ENCODE results near the gene RGS5.
"Not testable (repeated sequence)": the region's sequence is repeated elsewhere in the genome, so short reads cannot be mapped to it uniquely, and the experiment has no call there.

RGS5 gene
- long read RNA-seq, partial matches to known transcripts, result 0 of 1 reads
- long read RNA-seq, other reads (novel, unspliced or antisense), result 1 of 1 reads

GRCh38 chr1:163202833-163203451 is at the start of gene RGS5:
Gene RGS5 (minus strand): TSS chr1:163202916. CDS start chr1:163202835, 81 bp downstream.
- Histone ChIP-seq H3K27me3 (ENCODE audit: insufficient read depth, poor library complexity, severe bottlenecking) (no peaks in the 10 kb centered on the region), H3K4me3 (replicated peaks; ENCODE audit: insufficient read depth, low read length) (no peak within 1 kb of the TSS), H3K27ac (replicated peaks) (no peak within 1 kb of the TSS)
- TF ChIP-seq POLR2AphosphoS5 (IDR thresholded peaks at IDR 0.05; ENCODE audit: low read depth) (no peak), SPI1 (IDR thresholded peaks at IDR 0.05; ENCODE audit: borderline replicate concordance, low read depth) (no peak), REST (IDR thresholded peaks at IDR 0.05; ENCODE audit: insufficient replicate concordance, low read depth) (no peak), GABPA (IDR thresholded peaks at IDR 0.05; ENCODE audit: low read depth) (no peak)
- no peak for DNase-seq (ENCODE audit: low read depth in 1 of 2, low spot score in 1 of 2)

- no peak for TF ChIP-seq SPI1 (IDR thresholded peaks at IDR 0.05; ENCODE audit: borderline replicate concordance, low read depth)
- no peak for TF ChIP-seq POLR2AphosphoS5 (IDR thresholded peaks at IDR 0.05; ENCODE audit: low read depth)
- TF ChIP-seq GABPA (IDR thresholded peaks at IDR 0.05; ENCODE audit: low read depth), result no peak
- DNase-seq (ENCODE audit: low read depth in 1 of 2, low spot score in 1 of 2), result no peak
- no peak overlapping the region for H3K4me3 ChIP-seq (replicated peaks; ENCODE audit: insufficient read depth, low read length)
Measured at GRCh38 chr1:163250382-163250974, 47.8 kb upstream of the RGS5 start.

GRCh38 chr1:163248064-163248463 is 45.3 kb upstream of the RGS5 start:
- no peaks in the 10 kb centered on the region for H3K27me3 ChIP-seq (ENCODE audit: insufficient read depth, poor library complexity, severe bottlenecking)
- no peak overlapping the region for H3K27ac ChIP-seq (replicated peaks)
- H3K4me3 ChIP-seq (replicated peaks; ENCODE audit: insufficient read depth, low read length), result no peak overlapping the region
- DNase-seq (ENCODE audit: low read depth in 1 of 2, low spot score in 1 of 2), result no peak
- TF ChIP-seq POLR2AphosphoS5 (IDR thresholded peaks at IDR 0.05; ENCODE audit: low read depth), result no peak
- TF ChIP-seq SPI1 (IDR thresholded peaks at IDR 0.05; ENCODE audit: borderline replicate concordance, low read depth), result no peak
- no peak for TF ChIP-seq REST (IDR thresholded peaks at IDR 0.05; ENCODE audit: insufficient replicate concordance, low read depth)
- no peak for TF ChIP-seq CTCF (IDR thresholded peaks at IDR 0.05; ENCODE audit: insufficient read depth, low read length)
- TF ChIP-seq GABPA (IDR thresholded peaks at IDR 0.05; ENCODE audit: low read depth), result no peak

More at GRCh38 chr1:163250382-163250974, 47.8 kb upstream of the RGS5 start:
- H3K27ac ChIP-seq (replicated peaks), result no peak overlapping the region
- no peaks in the 10 kb centered on the region for H3K27me3 ChIP-seq (ENCODE audit: insufficient read depth, poor library complexity, severe bottlenecking)

GRCh38 chr1:163244648-163245047 is 41.9 kb upstream of the RGS5 start:
- not testable (repeated sequence) for DNase-seq (ENCODE audit: low read depth in 1 of 2, low spot score in 1 of 2); H3K4me3 ChIP-seq (replicated peaks; ENCODE audit: insufficient read depth, low read length); H3K27ac ChIP-seq (replicated peaks); H3K27me3 ChIP-seq (ENCODE audit: insufficient read depth, poor library complexity, severe bottlenecking)

- DNase-seq (ENCODE audit: low read depth in 1 of 2, low spot score in 1 of 2), result no peak
- Histone ChIP-seq H3K4me3 (replicated peaks; ENCODE audit: insufficient read depth, low read length) (no peak overlapping the region), H3K27me3 (ENCODE audit: insufficient read depth, poor library complexity, severe bottlenecking) (no peaks in the 10 kb centered on the region), H3K27ac (replicated peaks) (no peak overlapping the region)
- TF ChIP-seq SPI1 (IDR thresholded peaks at IDR 0.05; ENCODE audit: borderline replicate concordance, low read depth) (no peak), CTCF (IDR thresholded peaks at IDR 0.05; ENCODE audit: insufficient read depth, low read length) (no peak), GABPA (IDR thresholded peaks at IDR 0.05; ENCODE audit: low read depth) (no peak), POLR2AphosphoS5 (IDR thresholded peaks at IDR 0.05; ENCODE audit: low read depth) (no peak)
Measured at GRCh38 chr1:163241746-163242145, 39.0 kb upstream of the RGS5 start.

Measured in HL-60 (cell line).